HG03095 (cell line): ENCODE results near the gene COPS9.

Source experiments
- ATAC-seq: cut with Tn5 transposase; IDR thresholded peaks from one replicate; pipeline ENCODE4 v1.9.1; 2021; ENCODE audit warnings: moderate library complexity; ENCODE audit not compliant: unreplicated experiment

Gene COPS9

DNA sequence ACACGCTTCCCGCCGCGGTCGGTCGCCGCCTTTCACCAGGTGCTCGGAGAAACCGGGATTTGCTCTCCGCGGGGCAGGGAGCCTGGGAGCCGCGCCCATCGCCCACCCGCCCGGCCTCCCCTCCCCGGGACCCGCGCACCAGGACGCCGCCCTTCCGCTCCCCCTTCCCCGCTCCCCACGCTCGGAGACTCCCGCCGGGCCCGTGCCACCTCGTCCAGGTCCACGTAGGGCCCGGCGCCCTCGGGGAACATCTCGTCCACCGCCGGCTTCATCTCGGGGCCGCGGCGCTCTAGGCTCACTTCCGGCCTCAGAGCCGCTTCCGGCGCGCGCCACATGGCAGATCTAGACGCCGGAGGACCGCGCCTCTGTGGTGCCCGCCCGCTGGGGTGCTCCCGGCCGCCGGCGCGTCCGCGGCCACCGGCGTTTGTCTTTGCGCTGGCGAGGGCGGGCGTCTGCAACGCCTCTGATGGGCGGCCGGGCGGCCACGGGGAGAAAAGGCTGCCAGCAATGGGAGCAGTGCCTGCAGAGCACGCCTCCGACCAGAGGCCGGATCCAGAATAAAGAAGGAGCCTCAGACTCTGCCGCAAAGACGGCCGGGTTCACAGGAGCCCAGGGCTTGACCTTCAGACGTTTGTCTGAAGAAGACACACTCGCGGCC is at the start of gene COPS9:
TSS of gene COPS9 (minus strand) at position 293 of the 658 bp plus-strand sequence. CDS start at position 272, 21 bp downstream.
- ATAC-seq = peak; percentile 93

DNA sequence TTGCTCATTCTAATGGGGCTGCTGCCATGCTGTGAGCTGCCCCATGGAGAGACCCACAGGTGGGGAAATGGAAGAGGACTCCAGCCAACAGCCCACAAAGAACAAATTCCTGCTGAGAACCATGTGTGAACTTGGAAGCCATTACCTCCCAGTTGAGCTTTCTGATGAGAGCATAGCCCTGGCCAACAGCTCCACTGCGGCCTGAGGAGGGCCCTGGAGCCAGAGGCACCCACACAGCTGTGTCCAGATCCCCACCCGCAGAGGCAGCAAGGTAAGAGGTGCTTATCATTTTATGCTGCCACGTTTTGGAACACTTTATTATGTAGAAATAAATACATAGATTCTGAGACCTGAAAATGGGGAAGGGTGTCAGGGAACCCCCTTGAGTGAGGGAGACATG is 48.6 kb upstream of the COPS9 start:
- no peak for ATAC-seq

DNA sequence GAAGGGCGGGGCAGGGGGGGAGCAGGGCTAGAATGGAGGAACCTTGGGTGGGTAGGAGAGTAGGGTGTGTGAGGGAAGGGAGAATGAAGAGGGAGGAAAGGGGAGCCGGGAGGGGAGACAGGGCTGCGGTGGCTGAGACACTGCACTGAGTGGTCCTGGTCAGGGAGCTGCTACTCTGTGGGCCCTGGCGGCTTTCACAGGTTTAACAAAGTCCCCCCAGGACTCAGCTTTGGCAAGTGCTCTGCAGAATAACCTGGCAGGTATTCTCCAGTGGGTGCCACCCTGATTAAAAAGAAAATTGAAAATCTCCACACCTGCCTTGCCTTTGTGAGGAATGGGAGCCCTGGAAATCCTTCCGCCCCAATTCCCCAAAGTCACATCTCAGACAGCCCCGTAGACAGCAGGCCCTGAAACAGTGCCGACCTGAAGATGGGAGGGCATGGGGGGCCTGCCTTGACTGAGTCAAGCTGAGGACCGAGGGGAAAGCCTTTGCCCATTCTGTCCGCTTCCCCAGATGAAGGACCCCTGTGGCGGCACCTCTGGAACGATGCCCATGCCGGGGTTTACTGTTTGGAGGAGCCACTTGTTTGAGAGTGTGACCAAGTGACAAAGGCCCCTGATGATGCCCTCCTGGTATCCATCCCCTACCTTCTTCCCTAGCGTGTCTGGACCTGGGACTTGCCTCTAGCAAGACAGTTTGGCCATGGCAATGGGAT is 47.9 kb upstream of the COPS9 start:
- ATAC-seq = no peak

DNA sequence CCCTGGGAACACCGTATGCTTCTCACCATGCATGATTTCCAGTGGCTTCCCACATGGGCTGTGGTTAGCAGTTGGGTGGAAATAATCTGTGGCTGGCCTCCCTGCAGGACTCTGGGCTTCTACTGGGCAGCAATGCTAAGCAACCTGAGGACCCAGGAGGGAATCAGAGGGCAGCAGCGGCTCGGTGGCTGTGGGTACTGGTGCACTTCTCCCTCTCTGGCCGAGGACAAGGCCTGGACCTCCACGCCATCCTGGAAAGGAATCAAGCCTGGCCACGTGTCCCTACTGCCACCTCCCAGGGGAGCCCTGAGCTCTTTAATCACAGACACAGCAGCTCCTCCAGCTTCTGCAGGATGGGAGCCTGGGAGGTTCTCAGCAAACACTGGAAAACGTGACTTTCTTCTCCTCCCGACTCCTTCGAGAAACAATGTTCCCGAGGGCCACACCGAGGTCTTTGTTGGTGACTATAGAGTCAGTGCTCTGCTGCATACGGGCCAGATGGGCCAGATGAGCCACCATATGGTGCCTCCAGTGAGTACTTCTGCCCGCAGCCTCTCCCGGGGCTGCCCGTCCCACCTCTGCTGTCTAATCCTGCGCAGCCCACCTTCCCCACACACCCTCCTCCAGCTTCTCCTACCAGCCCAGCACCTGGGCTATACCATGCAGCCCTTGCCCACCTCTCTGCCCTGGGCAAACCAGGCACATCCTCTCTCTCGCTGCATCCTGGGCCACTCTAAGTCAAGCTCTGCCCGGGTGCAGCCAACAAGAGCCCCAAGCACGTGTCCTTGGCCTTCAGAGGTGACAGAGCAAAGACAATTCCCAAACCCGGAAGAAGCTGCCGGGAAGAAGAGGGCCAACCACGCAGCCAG is 47.1 kb upstream of the COPS9 start:
- no peak for ATAC-seq

DNA sequence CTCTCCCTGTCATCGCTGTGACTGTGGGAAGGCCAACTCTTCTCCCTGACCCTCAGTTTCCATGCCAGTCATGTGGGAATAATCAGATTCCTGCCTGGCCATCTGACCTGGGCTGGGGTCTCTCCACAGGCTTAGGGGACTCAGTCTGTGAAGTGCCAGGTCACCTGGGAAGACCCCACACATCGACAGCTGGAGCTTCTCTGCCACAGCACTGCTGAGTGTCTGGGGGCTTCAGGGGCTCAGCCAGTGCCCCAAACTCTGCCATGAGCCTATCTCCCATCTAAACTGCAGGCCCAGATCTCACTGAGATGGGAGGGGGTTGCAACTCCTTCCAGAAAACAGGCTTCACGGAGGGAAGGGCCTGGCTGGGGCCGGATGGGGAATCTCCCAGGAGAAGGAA is 46.4 kb upstream of the COPS9 start:
- no peak for ATAC-seq

DNA sequence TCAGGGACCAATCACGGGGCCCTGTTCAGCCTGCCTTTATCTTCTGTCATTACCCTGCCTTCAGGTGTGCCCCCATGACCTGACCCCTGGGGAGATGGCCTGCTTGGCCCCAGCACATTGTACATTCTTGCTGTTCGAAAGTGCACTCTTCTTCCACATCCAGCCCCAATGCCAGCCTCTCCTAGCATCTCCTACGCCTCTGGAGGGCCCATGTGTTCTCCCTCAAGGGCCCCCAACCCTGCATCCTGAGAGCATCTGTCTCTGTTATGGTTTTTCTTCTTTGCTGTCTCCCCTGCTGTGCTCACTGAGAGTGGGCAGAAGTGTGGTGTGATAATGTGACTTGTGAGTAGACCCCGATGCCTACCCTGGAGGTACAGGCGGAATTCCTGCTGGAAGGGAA is 45.9 kb upstream of the COPS9 start:
- ATAC-seq = no peak

DNA sequence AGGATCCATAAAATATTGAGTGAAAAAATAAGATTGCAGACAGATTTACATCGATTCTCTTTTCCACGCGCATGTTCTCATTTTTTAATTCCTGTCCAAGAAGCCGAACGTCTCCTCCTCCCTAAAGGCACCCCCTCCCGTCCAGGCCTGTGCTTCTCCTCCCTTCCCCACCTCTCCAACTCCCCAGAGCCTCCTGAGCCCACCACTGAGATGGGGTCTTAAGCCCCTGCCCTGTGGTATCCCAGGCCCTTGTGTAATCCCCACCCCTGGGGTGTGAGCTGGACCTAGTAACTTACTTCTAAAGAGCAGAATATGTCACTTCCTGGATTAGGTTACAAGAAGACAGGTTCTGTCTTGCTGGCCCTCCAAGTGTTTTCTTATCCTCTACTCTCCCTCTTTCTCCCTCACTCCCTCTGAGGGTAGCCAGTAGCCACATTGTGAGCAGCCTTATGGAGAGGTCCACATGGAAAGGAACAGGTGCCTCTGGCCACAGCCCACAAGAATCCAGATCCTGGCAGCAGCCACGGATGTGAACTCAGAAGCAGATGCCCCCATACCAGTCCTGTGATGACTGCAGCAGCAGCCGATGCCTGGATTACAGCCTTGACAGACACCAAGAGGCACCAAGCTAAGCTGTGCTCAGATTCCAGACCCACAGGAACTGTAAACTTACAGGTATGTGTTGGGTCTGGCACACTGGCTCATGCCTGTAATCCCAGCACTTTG is 44.0 kb upstream of the COPS9 start:
- ATAC-seq = no peak

DNA sequence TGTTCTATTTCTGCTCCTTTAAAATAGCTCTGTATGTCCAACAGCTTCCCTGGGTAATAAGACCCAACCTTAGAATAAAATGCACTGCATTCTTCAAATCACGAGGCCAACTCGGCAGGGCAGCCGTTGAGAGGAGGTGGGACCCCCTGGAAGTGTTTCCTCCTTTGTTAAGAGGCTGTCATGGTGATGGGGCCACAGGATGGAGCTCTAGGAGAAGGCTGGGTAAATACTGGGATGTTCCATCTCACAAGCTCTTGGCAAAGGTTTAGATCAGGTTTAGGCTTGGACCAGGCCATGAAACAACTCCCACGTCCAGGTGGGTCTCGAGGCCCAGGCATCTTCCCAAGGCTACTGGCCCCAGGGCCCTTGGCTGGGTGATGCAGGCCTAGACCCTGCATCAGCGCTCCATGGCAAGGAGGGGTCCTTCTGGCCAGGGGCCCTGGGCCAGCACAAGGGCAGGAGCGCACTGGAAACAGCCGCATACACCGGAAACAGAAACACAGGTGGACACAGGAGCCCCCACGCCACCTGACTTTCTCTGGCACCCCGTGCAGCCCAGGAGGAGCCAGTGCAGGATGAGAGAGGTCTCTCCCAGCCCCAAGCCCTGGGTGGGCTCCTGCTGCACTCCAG is 43.2 kb upstream of the COPS9 start:
- no peak for ATAC-seq

DNA sequence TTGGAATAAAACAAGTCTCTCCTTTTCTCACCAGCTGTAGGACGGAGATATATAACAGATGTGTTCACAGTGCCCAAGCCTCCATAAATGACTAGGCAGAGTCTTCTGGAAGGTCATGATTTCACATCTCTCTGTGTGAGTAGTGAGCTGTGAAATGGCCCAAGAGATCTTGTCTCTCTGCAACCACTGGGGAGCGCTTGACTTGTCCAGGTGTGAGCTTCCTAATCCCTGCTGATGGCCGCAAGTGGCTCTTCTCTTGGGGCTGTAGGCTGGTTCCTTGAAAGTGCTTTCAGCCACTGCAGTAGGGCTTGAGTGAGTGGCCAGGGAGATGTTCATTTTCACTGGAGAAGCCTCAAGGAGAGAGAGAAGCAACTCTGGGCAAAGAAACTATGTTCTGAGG is 42.5 kb upstream of the COPS9 start:
- no peak for ATAC-seq

DNA sequence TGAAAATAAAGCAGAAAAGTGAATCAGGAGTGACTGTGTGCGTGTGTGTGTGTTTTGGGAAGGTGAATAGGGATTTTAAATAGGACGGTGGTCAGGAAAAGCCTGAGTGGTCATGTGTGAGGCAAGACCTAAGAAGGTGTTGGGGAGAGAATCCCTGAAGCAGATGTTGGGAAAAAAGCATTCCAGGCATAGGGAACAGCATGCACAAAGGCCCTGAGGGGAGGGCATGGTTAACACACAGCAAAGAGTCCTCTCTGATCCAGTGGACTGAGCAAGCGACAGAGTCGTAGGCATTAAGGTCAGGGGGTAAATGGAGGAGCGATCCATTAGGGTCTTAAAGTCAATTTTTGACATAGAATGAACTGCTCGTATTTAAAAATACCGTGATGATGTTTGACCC is 38.4 kb upstream of the COPS9 start:
- no peak for ATAC-seq

DNA sequence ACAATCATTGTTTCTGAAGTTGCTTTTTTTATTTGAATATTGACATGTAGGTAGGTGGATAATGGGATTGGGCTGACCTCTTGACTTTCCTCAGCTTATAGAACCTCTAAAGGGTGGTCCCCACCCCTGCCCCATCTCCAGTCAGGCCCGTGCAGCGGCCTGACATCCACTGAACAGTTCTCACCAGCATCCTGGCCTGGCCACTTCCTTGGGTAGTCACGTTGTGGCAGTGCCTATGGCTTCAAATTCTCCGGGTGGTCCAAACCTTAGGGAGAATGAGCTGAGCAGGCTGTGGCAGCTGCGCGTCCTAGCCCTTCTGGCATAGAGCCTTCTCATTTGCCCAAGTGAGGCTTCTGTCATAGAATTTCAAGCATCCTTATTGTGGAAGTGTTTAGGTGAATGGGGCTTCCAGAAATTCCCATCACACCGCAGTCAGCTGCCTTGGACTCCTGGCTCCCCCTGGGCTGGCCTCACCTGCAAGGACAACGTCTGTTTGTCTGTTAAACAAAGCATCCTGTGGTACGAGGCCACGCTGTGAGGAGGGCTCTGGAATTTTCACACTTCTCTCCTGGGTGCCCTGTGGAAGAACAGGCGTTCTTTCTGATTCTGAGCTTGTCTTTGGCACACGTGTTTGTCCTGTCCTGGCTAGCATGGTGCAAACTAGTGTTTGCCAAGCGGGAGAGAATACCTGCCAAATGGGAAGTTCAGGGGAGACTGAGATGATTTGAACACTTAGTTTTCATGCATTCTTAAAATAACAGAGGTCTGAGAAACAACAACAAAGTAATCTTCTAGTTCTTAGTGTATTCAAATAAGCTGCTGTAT is 36.2 kb upstream of the COPS9 start:
- no peak for ATAC-seq

DNA sequence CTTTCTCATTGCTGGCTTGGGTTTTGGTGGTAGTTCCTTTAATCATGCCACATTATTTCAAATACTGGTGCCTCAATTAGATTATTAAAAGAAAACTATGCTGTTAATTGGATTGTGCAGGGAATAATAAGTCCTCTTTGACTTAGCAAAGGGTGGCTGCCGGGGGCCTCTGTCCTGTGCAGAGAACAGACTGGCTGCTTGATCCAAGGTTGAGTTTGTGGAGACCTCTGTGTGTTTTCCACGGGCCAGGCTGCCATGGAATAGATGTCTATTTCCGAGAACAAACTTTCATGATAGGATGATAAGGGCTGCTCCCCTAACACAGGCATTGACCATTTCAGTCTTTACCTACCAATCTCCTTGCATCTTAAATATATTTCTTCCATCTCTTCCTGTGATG is 34.8 kb upstream of the COPS9 start:
- ATAC-seq = no peak

DNA sequence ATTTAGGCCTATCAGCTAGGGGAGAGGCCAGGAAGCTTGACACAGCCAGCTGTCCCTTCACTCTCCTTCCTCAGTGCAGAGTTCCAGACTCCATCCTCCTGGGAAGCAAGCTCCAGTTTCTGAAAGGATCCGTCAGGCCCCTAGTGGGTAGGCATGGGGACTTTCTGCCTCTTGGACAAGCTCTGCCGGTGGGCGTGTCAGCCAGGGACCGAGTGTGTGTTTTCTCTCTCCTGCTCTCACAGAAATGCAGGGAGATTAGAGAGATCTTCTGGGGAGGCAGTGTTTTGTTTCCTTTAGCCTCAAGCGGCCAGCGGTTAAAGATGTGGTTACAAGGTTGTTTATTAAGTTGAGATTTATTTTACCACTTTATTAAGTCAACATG is 34.2 kb upstream of the COPS9 start:
- ATAC-seq = no peak

DNA sequence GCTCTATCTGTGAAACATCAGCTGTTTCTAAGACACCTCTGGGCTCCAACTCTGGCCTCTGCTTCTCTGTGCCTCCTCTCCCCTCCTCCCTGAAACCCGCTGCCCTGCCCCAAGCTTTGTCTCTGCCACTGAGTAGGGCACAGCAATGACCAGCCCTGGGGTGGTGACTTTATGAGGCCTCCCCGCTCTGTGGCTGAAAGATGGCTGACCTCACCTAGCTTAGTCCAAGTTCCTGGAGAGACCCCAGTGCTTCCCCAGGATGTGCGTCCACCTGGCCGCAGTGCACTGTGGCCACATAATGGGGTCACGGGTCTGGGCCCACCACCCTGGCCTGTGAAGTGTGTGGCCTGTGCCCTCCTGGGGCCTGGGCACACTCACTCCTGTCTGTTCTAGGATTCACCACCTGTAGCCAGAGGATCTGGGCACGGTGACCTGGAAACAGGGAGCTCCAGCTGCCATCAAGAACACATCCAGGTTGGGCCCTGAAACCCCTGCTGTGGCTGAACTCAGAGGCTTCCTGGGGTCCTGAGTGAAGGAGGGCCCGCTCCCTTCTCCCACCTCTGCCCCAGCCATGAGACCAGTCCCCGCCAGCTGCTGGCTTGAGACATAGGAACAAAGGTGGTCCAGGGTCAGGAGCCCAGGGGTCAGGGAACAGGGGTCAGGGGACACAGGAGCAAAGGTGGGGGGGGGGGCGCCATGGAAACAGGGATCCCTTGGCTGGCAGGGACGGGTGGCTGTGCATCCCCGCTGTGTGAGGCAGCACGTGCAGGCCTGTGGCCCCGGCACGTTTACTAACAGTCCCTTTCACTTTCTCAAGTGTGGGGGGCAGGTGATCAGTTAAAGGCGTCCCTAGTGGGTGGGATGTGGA is 33.6 kb upstream of the COPS9 start:
- no peak for ATAC-seq

DNA sequence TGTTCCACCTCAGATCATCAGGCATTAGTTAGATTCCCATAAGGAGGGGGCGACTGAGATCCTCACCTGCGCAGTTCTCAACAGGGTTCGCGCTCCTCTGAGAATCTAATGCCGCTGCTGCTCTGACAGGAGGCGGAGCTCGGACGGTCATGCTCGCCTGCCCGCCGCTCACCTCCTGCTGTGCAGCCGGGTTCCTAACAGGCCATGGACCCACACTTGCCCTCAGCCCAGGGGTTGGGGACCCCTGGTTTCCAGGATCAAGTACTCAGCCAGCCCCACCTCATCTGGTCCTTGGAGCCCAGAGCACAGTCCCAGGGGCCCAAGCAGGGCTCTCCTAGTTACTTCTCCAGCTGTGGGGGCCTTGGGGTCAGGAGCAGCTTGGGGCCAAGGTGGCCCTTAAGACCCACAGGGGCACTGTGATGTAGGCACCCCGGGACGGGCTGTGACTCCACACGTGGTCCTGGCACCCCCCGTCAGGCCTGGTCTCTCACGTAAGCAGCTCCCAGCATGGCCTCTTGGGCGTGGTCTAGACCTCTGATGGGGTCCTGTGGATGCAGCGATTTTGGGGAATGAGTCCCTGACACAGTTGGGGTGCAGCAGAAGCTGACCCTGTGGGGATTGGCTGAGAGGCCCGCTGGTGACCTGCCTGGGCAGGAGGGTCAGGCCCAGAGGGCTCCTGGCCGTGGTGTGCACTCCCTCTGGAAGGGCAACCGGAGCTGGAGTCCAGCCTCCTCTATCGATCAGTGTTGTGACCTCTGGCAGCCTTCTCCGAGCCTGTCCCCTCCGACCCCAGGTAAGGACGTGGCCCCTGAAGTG is 32.6 kb upstream of the COPS9 start:
- no peak for ATAC-seq

DNA sequence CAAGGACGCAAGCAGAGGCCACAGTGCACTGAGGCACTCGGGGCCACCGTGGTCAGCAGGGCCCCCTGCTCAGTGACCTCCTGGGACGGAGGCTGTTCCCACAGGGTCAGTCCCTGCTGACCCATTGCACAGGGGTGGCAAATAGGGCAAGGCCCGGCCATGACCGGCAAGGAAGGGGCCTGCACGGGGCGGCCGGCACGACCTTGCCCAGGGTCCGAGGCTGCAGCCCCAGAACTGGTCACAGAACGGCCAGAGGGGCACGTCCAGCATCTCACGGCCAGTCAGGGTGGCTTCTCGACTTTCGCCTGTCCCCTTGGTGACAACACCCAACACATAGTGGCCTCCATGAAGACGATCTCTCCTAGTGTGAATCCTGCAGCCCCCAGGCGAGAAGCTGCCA is 31.9 kb upstream of the COPS9 start:
- no peak for ATAC-seq

DNA sequence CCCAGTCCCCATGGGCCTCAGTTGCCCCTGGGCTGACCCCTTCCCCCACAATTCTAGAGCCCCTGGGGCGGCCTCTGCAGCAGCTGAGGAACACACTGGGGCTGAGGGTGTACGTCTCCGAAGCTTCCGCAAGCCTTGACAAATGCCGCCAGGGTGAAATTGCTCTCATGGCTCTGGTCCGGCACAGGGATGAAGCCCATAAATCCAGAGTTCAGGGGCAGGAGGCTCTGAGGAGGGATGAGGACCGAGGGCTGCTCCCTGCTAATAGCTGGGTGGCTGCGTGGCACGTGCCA is 31.4 kb upstream of the COPS9 start:
- ATAC-seq = no peak
